HepG2 (cell line): ENCODE results near the gene AKAP1.

Source experiments
- HOXD1 ChIP-seq: sonication (generic); formaldehyde crosslinking; IDR thresholded peaks from 2 replicates; pipeline ENCODE4 v1.5.0; 2020; ENCODE audit warnings: missing genetic modification reagents
- KLF13 ChIP-seq: sonication (generic); formaldehyde crosslinking; IDR thresholded peaks from 2 replicates; pipeline ENCODE4 v1.4.0; 2020; ENCODE audit warnings: mild to moderate bottlenecking, missing genetic modification reagents
- POLR2A ChIP-seq, 2 experiments: IDR thresholded peaks; 2 replicates each; pipeline ENCODE4 v1.6.1; 2011; ENCODE audit warnings: low read depth in 2 of 2, low read length in 2 of 2, mild to moderate bottlenecking in 1 of 2, moderate library complexity in 1 of 2; ENCODE audit not compliant: insufficient read depth in 1 of 2
- SMC3 ChIP-seq: IDR thresholded peaks from 2 replicates; pipeline ENCODE4 v1.6.1; 2011; ENCODE audit warnings: low read length, improper control_type of control experiment
- SP1 ChIP-seq, 2 experiments: fragments of 450-650 bp in 1 of 2; sonication (generic) in 1 of 2; formaldehyde crosslinking in 1 of 2; IDR thresholded peaks; 2 replicates each; pipeline versions ENCODE4 v1.4.0 to v1.6.1; 2016 to 2020; ENCODE audit warnings: missing genetic modification reagents in 1 of 2

DNA sequence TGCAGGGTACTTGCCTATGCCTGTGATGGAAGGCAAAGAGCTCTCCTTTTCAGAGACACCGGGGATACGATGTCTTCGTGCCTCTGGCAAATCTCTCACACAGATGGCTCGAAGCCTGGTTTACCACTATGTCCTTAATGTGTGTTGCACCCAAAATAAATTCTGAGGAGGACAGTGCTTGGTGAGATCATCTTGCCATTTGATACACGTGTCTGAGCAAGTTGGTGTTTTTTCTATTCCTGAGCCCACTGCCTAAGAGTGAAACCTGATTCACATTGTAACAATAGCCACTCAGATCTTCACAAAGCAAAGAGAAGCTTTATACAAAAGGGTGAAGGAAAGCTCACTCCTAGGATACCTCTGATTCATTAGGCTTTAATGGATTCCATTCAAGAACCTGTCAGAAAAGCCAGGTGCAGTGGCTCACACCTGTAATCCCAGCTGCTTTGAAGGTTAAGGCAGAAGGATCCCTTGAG is 33.1 kb upstream of the AKAP1 start:
- no peak for TF ChIP-seq SMC3
- no peak for TF ChIP-seq HOXD1 (CRISPR knock-in tag)
- TF ChIP-seq KLF13 (CRISPR knock-in tag) = no peak
- TF ChIP-seq SP1 (IDR thresholded peaks at IDR 0.05) = no peak
- no peak for TF ChIP-seq SP1 (CRISPR knock-in tag; IDR thresholded peaks at IDR 0.05)
- no peak for TF ChIP-seq POLR2A (IDR thresholded peaks at IDR 0.05; ENCODE audit: insufficient read depth in 1 of 2, low read depth in 2 of 2, low read length in 2 of 2)
